ENCODE data around the gene UROC1.

UROC1 gene

GRCh38 chr3:126557761-126558160 lies 40.2 kb upstream of the UROC1 start:
- H3K27ac ChIP-seq (ENCODE audit: low read length) = no peak overlapping the region
- TF ChIP-seq EZH2 (optimal IDR thresholded peaks at IDR 0.05; ENCODE audit: low read depth, low read length) (no peak), EZH2phosphoT487 (IDR thresholded peaks at IDR 0.05; ENCODE audit: low read length) (no peak)
- TF ChIP-seq, protein P1, sequence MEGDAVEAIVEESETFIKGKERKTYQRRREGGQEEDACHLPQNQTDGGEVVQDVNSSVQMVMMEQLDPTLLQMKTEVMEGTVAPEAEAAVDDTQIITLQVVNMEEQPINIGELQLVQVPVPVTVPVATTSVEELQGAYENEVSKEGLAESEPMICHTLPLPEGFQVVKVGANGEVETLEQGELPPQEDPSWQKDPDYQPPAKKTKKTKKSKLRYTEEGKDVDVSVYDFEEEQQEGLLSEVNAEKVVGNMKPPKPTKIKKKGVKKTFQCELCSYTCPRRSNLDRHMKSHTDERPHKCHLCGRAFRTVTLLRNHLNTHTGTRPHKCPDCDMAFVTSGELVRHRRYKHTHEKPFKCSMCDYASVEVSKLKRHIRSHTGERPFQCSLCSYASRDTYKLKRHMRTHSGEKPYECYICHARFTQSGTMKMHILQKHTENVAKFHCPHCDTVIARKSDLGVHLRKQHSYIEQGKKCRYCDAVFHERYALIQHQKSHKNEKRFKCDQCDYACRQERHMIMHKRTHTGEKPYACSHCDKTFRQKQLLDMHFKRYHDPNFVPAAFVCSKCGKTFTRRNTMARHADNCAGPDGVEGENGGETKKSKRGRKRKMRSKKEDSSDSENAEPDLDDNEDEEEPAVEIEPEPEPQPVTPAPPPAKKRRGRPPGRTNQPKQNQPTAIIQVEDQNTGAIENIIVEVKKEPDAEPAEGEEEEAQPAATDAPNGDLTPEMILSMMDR (IDR thresholded peaks at IDR 0.05; ENCODE audit: low read length) = no peak
- no peaks in the 10 kb centered on the region for H3K36me3 ChIP-seq (replicated peaks; ENCODE audit: insufficient read depth, low read length)
- H2AFZ ChIP-seq (ENCODE audit: low read length) = no peak overlapping the region
- no peaks in the 10 kb centered on the region for H3F3A ChIP-seq (ENCODE audit: insufficient read depth, low read length)
- no peaks in the 10 kb centered on the region for H3K9me3 ChIP-seq (replicated peaks; ENCODE audit: insufficient read depth, low read length)
- no peak for DNase-seq
- H3K4me2 ChIP-seq (ENCODE audit: low read depth, low read length) = no peak overlapping the region
- H3K4me1 ChIP-seq (ENCODE audit: low read length) = no peaks in the 10 kb centered on the region
- no peaks in the 10 kb centered on the region for H3K9me2 ChIP-seq (replicated peaks; ENCODE audit: insufficient read depth, low read length)
- H3K4me3 ChIP-seq (ENCODE audit: low read length) = no peak overlapping the region
- H3K27me3 ChIP-seq (replicated peaks; ENCODE audit: insufficient read depth, low read length) = no peaks in the 10 kb centered on the region
- no peak overlapping the region for H3K9ac ChIP-seq (ENCODE audit: low read length)
- no peaks in the 10 kb centered on the region for H3K79me2 ChIP-seq (ENCODE audit: low read length)
- H4K20me1 ChIP-seq (ENCODE audit: insufficient read depth, low read length) = no peaks in the 10 kb centered on the region

- no peaks in the 10 kb centered on the region for H3F3A ChIP-seq (ENCODE audit: insufficient read depth, low read length)
- no peak for DNase-seq
- no peak overlapping the region for H3K4me2 ChIP-seq (ENCODE audit: low read depth, low read length)
- no peaks in the 10 kb centered on the region for H3K27me3 ChIP-seq (replicated peaks; ENCODE audit: insufficient read depth, low read length)
- no peaks in the 10 kb centered on the region for H3K36me3 ChIP-seq (replicated peaks; ENCODE audit: insufficient read depth, low read length)
- H2AFZ ChIP-seq (ENCODE audit: low read length) = no peak overlapping the region
- H3K4me1 ChIP-seq (ENCODE audit: low read length) = no peaks in the 10 kb centered on the region
- TF ChIP-seq, protein P1 (IDR thresholded peaks at IDR 0.05; ENCODE audit: low read length) = no peak
- TF ChIP-seq EZH2phosphoT487 (IDR thresholded peaks at IDR 0.05; ENCODE audit: low read length) (no peak), EZH2 (optimal IDR thresholded peaks at IDR 0.05; ENCODE audit: low read depth, low read length) (no peak)
- H3K79me2 ChIP-seq (ENCODE audit: low read length) = no peaks in the 10 kb centered on the region
- no peaks in the 10 kb centered on the region for H4K20me1 ChIP-seq (ENCODE audit: insufficient read depth, low read length)
- H3K27ac ChIP-seq (ENCODE audit: low read length) = no peak overlapping the region
- no peaks in the 10 kb centered on the region for H3K9me3 ChIP-seq (replicated peaks; ENCODE audit: insufficient read depth, low read length)
- no peaks in the 10 kb centered on the region for H3K9me2 ChIP-seq (replicated peaks; ENCODE audit: insufficient read depth, low read length)
- H3K9ac ChIP-seq (ENCODE audit: low read length) = no peak overlapping the region
- no peak overlapping the region for H3K4me3 ChIP-seq (ENCODE audit: low read length)
These were observed 39.8 kb upstream of the UROC1 start for GRCh38 chr3:126557415-126557745.

DNA sequence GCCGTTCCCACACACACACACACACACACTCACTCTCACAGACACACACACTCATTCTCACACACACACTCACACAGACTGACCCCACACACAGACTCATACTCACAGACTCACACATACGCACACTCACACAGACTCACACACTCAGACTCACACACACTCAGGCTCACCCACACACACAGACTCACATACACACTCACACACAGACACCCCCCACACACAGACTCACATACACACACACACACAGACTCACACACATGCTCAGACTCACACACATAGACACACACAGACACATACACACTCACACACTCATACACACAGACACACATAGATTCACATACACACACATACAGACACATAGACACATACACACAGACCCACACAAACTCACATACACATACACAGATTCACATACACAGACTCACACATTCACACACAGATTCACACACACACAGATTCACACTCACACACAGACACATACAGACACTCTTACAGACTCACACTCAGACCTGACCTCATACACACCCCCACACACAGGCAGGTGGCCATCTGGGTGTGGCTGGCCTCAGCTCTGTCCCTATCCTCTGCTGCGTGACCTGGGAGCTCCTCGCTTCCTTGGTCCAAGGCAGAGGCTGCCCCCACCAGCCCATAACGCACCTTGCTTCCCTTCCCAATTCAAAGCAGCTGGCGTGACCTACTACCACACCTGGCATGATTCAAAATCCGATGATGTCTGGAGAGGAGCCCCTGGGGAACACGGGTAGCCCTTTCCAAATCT lies 39.3 kb upstream of the UROC1 start:
- Histone ChIP-seq H3K4me1 (ENCODE audit: low read length) (no peaks in the 10 kb centered on the region), H3K9me2 (replicated peaks; ENCODE audit: insufficient read depth, low read length) (no peaks in the 10 kb centered on the region), H3K36me3 (replicated peaks; ENCODE audit: insufficient read depth, low read length) (no peaks in the 10 kb centered on the region), H2AFZ (ENCODE audit: low read length) (no peak overlapping the region), H3K27ac (ENCODE audit: low read length) (no peak overlapping the region), H3K27me3 (replicated peaks; ENCODE audit: insufficient read depth, low read length) (no peaks in the 10 kb centered on the region), H3K9ac (ENCODE audit: low read length) (no peak overlapping the region), H3K79me2 (ENCODE audit: low read length) (no peaks in the 10 kb centered on the region), H3K4me3 (ENCODE audit: low read length) (no peak overlapping the region), H3K4me2 (ENCODE audit: low read depth, low read length) (no peak overlapping the region), H3K9me3 (replicated peaks; ENCODE audit: insufficient read depth, low read length) (no peaks in the 10 kb centered on the region), H4K20me1 (ENCODE audit: insufficient read depth, low read length) (no peaks in the 10 kb centered on the region), H3F3A (ENCODE audit: insufficient read depth, low read length) (no peaks in the 10 kb centered on the region)
- no peak for DNase-seq
- no peak for TF ChIP-seq EZH2phosphoT487 (IDR thresholded peaks at IDR 0.05; ENCODE audit: low read length)
- TF ChIP-seq, protein P1 (IDR thresholded peaks at IDR 0.05; ENCODE audit: low read length) = no peak
- TF ChIP-seq EZH2 (optimal IDR thresholded peaks at IDR 0.05; ENCODE audit: low read depth, low read length) = no peak
